NT2/D1 (cell line): ENCODE results near the gene TMEM131.

Source experiments
- SUZ12 ChIP-seq: IDR thresholded peaks from 2 replicates; pipeline ENCODE4 v1.6.1; 2011; ENCODE audit not compliant: insufficient read length, insufficient read depth; ENCODE audit errors: extremely low read depth
- YY1 ChIP-seq: IDR thresholded peaks from 2 replicates; pipeline ENCODE4 v1.6.1; 2011; ENCODE audit not compliant: insufficient read length, insufficient read depth

DNA sequence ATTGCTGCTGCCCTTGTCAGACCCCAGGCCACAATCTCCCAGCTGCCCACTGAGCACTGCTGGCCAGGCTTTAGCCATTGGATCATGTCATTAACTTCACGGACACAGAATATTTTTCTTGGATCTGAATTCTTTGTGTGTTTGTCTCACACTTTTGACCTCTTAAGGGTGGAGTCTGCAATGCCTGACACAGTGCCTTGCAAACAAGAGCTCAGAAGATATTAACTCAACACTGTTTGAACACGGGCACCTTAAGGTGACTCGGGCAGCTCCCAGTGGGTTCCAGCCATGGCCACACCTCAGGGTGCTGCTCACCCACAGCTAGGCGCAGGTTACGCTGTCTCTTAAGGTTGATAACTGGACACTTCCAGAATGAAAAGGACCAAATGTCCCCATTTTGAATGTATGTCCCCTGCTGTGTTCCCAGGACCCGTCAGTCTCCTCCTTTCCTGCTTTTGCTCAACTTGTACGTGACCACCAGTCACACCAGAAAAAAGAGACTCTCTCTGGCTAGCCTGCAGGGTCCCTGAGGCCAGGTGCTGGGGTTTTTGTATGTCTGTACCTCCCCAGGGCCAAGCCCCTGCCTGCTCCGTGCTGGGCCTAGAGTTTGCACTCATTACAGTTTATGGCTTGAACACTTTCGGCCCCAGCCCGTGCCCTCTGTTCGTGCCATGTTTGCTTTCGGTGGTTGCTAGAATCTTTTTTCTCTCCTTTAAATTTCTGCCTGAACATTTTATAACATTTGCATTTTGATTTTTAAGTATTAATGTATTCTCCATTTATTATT, 33.4 kb upstream of the TMEM131 start:
- TF ChIP-seq YY1 (no peak), SUZ12 (no peak)
